C4-2B (cell line): ENCODE data around the gene PFDN1.

Experiments
- H3K27ac ChIP-seq: fragments of 450-650 bp; 2 replicates; pipeline ENCODE4 v1.5.1; 2017
- ZFX ChIP-seq: fragments of 450-650 bp; IDR thresholded peaks from 2 replicates; pipeline ENCODE4 v1.6.1; 2017
- TF ChIP-seq, protein P1 (sequence below): fragments of 450-650 bp; conservative IDR thresholded peaks from 2 replicates; pipeline ENCODE4 v1.5.1; 2017; ENCODE audit warnings: mild to moderate bottlenecking

Gene PFDN1

GRCh38 chr5:140235791-140236551, 66.9 kb downstream of the PFDN1 start:
- no peak overlapping the region for H3K27ac ChIP-seq
- TF ChIP-seq, protein P1, sequence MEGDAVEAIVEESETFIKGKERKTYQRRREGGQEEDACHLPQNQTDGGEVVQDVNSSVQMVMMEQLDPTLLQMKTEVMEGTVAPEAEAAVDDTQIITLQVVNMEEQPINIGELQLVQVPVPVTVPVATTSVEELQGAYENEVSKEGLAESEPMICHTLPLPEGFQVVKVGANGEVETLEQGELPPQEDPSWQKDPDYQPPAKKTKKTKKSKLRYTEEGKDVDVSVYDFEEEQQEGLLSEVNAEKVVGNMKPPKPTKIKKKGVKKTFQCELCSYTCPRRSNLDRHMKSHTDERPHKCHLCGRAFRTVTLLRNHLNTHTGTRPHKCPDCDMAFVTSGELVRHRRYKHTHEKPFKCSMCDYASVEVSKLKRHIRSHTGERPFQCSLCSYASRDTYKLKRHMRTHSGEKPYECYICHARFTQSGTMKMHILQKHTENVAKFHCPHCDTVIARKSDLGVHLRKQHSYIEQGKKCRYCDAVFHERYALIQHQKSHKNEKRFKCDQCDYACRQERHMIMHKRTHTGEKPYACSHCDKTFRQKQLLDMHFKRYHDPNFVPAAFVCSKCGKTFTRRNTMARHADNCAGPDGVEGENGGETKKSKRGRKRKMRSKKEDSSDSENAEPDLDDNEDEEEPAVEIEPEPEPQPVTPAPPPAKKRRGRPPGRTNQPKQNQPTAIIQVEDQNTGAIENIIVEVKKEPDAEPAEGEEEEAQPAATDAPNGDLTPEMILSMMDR: no peak
- no peak for TF ChIP-seq ZFX

DNA sequence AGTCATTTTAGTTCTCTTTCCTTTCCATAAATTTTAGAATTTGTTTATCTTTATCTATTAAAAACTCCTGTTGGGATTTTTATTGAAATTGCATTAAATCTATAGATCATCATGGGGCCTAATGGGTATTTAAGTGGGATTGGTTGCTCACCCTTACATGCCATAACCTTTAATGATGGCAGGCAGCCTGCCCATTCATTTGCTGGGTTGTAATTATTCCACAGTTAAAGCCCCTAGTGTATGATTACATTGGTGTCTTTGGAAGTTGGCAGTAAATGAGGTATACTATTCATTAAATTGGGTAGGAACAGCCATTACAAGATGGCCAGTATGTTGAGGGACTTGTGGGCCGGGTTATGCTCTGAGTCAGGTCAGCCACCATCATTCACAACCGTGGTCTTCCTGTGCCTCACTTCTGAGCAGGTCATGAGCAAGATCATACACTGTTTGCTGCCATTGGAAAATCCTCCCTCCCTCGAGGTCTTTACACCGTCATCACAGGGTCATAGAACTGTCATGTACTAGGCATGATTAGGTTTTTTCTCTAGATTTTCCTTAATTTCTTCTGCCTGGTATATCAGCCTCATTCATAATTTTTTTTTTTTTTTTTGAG, 68.4 kb downstream of the PFDN1 start:
- H3K27ac ChIP-seq: no peak overlapping the region
- TF ChIP-seq, protein P1: no peak
- TF ChIP-seq ZFX: no peak

DNA sequence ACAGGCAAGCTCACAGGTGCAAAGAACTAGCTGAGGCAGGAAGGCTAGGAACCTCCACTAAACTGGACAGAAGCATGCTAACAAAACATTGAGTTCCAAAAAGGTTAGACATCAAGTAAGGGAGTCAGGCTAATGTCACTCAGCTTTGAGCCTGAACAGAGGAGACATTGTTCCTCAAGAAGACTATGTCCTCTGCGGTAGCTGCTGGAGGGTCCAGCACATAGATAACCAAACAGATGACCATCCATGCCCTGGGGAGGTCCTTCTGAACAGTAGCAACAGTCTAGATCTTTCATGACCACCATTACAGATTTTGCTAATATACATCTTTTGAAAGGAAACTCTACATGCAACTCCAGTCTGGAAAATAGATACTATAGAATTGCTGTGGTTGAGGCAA, 70.2 kb downstream of the PFDN1 start:
- TF ChIP-seq, protein P1: no peak
- no peak for TF ChIP-seq ZFX
- H3K27ac ChIP-seq: no peak overlapping the region

DNA sequence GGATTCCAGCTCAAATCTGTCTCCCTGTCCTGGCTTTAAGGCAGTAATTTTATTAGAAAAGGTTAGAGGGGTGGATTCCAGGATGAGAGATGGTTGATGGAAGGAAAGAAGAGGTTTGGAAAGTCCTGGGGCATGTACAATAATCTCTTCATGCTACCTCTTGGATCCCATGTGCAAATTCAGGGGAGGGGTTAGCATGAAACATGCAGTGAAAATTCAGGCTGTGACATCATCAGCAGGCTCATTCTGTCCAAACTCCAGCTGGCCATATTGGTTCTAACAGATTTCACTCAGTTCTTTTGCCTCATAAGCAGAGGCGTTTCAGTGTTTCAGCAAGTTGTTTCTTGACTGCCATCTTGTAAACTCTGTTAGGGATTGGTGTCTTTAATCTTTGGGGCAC, 72.5 kb downstream of the PFDN1 start:
- no peak overlapping the region for H3K27ac ChIP-seq
- TF ChIP-seq, protein P1: no peak
- TF ChIP-seq ZFX: no peak

DNA sequence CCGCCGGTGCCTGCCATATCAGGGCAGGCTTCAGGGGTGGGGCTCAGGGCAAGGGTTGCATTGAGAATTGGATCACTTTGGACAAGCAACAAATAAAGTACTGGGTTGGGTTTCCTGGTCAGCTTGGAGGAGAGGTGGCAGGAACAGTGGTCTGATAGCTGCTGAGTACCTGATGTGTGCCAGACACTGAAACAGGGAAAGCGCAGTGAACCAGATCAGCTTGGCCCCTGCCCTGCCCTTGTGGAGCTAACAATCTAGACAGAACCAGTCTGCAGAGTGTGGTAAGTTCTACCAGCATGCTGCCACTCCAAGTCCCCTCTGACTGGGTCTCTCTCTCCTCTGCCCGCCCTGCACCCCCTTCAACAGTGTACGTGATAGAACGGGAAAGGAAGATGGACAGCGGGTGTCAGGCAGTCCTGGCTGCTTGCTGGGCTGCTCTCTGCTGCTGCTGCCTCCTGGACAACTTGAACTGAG, 74.5 kb downstream of the PFDN1 start:
- no peak for TF ChIP-seq ZFX
- TF ChIP-seq, protein P1: no peak
- H3K27ac ChIP-seq: no peak overlapping the region

DNA sequence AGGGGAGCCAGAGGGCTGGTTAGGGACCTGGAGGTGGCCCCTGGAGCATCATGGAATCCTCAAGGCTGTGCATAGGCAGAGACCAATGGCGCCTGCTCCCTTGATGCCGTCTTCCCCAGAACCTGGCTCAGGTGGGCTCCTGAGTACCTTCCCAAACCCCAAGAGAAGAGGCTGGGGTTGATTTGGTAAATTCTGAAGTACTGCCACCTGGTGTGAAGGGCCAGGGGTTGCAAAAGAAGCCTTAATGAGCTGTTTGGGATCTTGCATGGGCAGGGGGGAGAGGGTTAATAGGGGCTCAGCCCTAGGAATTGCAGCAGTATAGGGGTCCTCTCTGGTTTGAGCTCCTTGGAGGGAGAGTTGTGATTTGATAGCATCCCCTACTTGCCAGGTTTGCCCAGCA, 75.9 kb downstream of the PFDN1 start:
- TF ChIP-seq, protein P1: no peak
- TF ChIP-seq ZFX: no peak

DNA sequence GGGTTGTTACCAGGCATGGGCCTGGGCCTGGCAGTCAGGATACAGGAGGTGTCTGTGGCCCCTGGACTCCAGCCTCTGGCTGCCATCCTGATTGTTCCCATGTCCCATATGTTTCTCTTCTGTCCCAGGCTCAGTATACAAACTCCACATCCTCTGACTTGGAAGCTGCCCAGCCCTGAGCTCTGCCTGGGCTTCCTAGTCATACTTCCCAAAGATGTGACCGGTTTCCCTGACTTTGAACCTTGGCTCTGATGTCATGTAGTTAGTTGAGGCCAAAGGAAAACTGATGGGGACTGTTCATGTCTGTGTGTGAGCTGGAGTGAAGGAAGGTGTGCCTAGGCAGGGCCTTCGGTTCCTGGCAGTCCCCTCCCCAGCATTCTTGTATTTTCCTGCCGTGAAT, 77.5 kb downstream of the PFDN1 start:
- no peak overlapping the region for H3K27ac ChIP-seq
- TF ChIP-seq ZFX: no peak
- TF ChIP-seq, protein P1: no peak

More for the DNA sequence above, 75.9 kb downstream of the PFDN1 start:
- H3K27ac ChIP-seq: no peak overlapping the region
